NK-92 (cell line): ENCODE results near the gene OR2M7.
"Not testable (repeated sequence)": the region's sequence is repeated elsewhere in the genome, so short reads cannot be mapped to it uniquely, and the experiment has no call there.

Source experiments
- DNase-seq: peaks from one replicate; lab custom pipeline; 2025; ENCODE audit not compliant: unreplicated experiment; lab: John Stamatoyannopoulos, UW

OR2M7 gene, protein sequence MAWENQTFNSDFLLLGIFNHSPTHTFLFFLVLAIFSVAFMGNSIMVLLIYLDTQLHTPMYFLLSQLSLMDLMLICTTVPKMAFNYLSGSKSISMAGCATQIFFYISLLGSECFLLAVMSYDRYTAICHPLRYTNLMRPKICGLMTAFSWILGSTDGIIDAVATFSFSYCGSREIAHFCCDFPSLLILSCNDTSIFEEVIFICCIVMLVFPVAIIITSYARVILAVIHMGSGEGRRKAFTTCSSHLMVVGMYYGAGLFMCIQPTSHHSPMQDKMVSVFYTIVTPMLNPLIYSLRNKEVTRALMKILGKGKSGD

DNA sequence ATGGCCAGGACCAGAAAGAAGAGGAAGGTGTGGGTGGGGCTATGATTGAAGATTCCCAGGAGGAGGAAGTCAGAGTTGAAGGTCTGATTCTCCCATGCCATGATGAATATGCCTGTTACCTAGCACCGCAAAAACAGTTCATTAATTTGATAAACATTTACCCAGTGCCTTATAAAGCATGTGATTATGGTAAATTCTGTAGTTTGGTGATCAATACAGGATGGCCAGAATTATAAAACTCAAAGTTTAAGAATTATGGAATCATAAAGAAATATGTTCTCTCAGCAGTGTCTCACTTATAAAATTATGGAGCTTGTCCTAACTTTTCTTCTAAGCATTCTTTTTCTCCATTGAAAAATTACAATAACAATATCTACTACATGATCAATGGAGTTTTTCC lies at the start of gene OR2M7:
OR2M7 (minus strand) TSS at position 101 of the 400 bp plus-strand sequence; CDS start at position 101, 0 bp downstream.
- no peak for DNase-seq

DNA sequence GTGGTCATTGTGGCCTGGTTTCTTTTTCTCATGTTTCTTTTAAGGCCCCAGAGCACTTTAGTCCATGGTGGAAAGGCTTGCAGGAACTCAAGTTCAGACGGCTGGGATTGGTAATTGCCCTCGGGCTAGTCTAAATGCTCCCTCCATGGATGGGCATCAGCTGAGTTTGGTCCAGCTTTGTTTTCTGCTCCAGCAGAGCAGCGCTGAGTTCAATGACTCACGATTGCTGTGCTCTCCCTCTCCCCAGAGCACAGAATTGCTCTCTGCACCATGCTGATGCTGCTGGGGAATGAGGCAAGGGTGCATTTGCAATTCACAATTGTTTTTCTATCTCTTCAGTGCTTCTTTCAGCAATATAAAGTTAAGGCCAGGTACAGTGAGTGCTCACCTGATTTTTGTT lies 49.4 kb upstream of the OR2M7 start:
- DNase-seq = no peak

DNA sequence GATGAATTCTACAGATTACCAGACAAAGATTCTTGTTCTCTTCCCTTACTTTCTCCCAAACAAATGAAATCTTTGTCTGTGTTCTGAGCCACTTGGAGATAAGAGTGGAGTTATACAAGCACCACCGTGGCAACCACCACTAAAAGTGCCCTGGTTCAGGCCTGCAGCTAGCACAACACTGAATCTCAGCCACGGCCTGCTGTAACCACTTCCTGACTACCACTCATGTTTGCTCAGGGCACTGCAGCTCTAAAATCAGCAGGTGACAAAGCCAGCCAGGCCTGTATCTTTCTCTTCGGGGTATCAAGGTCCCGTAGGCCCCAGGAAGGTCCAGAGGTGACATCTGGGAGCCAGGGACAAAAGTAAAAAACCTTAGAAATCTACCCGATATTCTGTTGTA lies 48.0 kb upstream of the OR2M7 start:
- DNase-seq = no peak

DNA sequence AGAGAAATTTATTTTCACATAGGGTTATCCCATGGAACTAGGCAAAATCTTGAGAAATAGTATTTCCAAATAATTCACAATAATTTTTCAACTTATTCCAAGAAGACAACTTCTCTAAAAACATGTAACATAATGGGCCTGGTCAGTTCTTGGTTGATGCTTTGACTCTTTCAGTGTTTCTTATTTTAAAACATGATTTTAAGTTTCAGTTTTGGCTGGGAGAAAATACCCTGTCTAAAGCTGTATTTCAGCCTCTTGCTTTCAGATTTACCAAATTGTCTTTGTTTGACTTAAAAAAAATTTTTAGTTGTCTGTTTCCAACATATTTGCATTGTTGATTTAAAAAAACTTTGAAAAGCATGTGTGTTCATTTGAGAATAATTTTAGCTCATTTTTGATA lies 42.2 kb upstream of the OR2M7 start:
- no peak for DNase-seq

DNA sequence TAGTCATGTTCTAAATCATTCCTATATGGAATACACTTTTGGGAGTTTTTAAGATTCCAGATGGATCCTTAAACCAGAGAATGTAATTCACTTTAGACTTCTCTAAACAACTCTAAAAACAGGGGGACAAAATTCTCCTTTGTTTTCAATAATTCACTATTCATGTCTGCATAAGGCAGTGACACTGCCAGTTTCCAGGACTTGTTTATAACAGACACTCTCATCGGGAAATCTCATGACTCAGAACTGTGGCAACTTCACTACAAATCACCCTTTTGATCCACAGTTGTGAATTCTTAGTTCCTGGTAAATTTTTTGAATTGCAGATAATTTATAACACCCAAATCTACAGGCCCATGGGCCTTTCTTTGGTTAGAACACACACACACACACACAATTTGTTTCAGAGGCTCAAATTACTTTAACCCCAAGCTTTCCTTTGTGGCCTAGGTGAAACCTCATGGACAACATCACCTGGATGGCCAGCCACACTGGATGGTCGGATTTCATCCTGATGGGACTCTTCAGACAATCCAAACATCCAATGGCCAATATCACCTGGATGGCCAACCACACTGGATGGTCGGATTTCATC lies 36.9 kb upstream of the OR2M7 start, which contains the start of gene OR2T4:
OR2T4 (plus strand) TSS at position 545 of the 595 bp plus-strand sequence; CDS start at position 545, 0 bp downstream.
- no peak for DNase-seq

DNA sequence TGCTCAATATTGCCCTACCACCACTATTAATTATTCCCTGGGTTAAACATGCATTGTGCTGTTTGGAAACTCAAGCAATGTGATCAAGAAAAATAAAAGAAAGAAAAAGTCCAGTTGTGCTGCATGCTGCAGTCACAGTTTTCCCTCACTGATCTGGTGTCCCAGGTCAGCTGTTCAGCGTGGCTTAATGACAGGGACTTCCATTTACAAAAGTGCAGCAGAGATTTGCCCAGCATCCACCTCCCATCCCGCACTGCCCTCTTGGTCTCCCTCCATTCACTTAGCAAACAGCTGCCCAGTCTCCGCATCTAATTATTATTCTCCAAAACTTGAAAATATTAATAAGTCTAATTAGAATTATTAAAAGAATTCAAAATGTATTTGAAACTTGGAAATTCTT lies 35.0 kb upstream of the OR2M7 start:
- no peak for DNase-seq

DNA sequence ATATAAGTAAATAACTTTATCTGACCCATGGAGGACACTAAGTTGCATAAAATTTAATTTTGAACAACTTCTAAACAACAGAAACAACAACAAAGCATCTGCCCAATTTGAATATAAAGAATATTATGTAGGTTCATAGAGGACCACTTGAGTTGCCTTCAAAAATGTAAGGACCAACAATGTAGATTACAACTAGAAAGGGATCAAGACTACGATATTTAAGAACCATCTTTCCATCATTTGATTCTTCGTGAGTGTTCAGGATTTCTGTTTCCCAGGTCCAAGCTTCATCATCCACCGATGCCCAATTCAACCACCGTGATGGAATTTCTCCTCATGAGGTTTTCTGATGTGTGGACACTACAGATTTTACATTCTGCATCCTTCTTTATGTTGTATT lies 24.1 kb upstream of the OR2M7 start, which contains the start of gene OR14C36:
OR14C36 (plus strand) TSS at position 301 of the 400 bp plus-strand sequence; CDS start at position 301, 0 bp downstream.
- DNase-seq = no peak

DNA sequence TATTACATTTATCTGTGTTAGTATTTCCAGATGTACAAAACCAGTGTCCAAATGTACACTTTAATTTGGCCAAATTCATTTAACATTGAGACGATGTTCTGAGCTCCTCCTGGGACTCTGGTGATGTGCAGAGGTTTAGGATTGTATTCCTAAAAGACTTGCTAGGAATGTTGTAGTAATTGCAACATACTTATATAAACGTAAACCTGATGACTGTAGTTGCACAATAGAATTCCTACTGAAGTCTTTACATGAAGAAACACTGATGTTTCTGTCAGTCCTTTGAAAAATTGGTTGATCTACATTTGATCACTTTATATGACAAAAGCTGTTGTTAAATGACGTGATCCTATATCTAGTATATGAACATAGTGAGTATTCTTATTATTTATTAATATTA lies 19.1 kb upstream of the OR2M7 start:
- DNase-seq = no peak

DNA sequence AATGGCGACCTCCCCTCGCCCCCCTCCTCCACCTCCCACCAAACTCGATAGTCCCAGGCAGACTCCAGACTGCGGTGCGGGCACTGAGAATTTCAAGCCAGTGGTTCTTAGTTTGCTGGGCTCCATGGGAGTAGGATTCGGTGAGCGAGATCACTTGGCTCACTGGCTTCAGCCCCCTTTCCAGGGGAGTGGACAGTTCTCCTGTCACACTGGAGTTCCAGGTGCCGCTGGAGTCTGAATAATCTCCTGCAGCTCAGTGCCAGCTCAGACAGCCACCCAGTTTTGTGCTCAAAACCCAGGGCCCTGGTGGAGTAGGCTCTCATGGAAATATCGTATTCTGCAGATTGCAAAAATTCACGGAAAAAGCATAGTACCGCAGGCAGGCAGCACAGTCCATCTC lies 7.6 kb downstream of the OR2M7 start:
- no peak for DNase-seq

DNA sequence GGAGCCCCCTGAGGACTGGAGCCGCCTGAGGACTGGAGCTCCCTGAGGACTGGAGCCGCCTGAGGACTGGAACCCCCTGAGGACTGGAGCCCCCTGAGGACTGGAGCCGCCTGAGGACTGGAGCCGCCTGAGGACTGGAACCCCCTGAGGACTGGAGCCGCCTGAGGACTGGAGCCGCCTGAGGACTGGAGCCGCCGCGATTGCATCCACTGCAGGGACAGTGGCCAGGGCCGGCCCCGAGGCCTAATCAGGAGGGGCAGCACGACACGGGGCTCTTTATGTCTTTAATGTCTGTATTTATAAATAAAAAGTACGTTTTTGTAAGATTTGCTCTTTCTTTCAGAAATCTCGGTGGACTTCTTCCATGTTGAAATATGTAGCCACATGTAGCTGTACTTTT lies 17.6 kb downstream of the OR2M7 start:
- not testable (repeated sequence) for DNase-seq

DNA sequence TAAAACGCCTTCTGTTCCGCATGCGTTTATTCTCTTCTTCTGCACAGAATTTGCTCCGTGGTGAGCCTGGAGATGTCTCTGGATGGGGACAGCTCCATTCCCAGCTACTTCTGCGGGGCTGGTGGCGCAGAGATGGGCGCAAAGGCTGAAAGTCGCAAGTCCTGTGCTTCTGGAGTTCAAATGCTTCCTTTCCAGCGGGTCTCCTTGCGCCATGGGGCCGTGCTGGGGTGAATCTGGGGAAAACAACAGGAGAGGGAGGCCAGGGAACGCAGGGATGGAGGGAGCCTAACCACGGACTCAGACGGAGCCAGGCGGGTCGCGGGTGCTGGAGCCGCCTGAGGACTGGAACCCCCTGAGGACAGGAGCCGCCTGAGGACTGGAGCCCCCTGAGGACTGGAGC lies 18.3 kb downstream of the OR2M7 start:
- DNase-seq = no peak

DNA sequence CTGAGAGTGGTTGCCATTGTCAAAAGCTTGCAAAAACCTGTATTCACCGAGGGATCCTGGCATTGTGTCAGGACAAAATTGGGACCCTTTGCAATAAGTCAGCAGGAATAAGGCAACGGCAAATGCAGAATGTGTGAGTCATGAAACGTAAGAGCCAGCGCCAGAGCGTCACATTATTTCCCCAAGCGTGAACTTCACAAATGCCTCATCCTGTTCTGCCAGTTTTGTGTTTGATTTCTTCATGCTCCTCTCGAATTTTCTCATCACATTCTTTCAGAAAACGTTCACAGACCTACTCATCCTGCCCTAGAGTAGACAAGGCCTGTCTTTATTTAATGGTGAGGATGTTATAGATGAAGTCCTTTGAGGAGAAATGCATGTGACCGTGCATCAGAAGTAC lies 18.7 kb downstream of the OR2M7 start:
- DNase-seq = not testable (repeated sequence)

DNA sequence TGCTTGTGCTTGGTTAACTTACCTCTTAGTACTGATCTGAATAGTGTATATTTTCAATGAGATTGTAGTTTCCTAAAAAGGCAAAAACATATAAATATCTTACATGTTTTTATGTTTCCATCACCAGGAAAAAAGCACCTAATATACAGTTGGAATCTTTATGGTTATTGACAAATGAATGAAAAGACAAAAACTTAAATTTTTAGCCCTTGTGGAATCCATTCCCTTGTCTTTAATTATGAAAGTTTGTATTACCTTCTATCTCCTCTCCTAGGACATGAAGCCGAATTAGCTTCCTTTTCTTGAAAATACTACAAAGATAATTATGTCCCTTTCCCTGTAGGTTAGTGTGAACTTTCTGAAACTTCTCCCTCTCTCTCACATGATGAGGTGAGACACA lies 21.0 kb downstream of the OR2M7 start, which contains the start of gene OR2T12:
OR2T12 (minus strand) TSS at position 101 of the 400 bp plus-strand sequence. CDS start 7,846 bp downstream, outside the sequence.
- DNase-seq = no peak

DNA sequence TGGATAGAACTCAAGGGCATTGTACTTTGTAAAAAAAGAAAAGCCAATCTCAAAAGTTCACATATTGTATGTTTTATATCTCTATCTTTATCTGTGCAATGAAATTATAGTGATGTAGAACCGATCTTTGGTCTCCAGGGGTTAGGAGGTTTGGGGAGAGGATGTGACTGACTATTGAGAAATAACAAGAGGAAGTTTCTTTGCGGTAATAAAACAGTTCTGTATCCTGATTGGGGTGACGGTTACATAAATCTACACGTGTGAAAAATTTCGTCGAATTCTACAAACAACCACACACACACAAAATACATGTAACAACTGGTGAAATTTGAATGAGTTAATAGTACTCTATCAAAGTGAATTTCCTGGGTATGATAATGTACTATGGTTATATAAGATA lies 36.0 kb downstream of the OR2M7 start:
- DNase-seq = no peak

DNA sequence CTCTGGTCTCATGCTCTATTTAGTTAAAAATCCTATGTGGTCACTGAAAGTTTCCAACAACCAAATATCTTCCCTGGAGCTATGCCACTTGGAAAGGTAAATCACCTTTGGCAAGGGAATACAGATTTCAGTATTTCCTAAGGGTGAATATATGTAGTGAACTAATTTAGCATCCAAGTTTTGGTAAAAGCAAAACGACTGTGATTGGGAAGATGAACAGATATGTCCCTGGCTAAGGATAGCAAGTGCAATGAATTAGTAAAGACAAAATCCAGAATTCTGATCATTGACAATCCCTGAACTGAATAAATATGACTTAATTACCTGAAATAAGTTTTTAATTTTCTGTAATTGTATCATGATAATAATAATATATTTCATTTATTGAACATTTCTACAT lies 46.5 kb downstream of the OR2M7 start, which contains the start of gene OR2T33:
OR2T33 (minus strand) TSS at position 101 of the 400 bp plus-strand sequence. CDS start 4,162 bp downstream, outside the sequence.
- DNase-seq = no peak
